ENCODE data around the gene BBOX1. TPM values are rescaled to one million over a fixed set of nuclear protein-coding genes. Genes with fewer than 3 reads are reported as not detected.

BBOX1 gene
- total RNA-seq, 2 experiments from 2014 or later: not detected

- ChIA-PET POLR2A (no interaction called here), CTCF (no interaction called here)
- intact Hi-C loops (cut with DNase I, micrococcal nuclease): no loop called here
- Mint-ChIP-seq H3K4me3 (no peak overlapping the region), H3K36me3 (ENCODE audit: low read depth) (no peaks in the 10 kb centered on the region), H3K27me3 (no peaks in the 10 kb centered on the region), H3K4me1 (ENCODE audit: low read depth) (no peaks in the 10 kb centered on the region), H3K27ac (no peak overlapping the region), H3K9me3 (peaks cover 8% of the 10 kb centered on the region)
- DNase-seq (no peak), ATAC-seq (ENCODE audit: poor library complexity) (no peak)
- no peaks in the 10 kb centered on the region for H3K4me1 ChIP-seq (ENCODE audit: insufficient read depth, low read length)
- H3K4me3 ChIP-seq (ENCODE audit: low read length): no peak overlapping the region
- TF ChIP-seq, protein P1, sequence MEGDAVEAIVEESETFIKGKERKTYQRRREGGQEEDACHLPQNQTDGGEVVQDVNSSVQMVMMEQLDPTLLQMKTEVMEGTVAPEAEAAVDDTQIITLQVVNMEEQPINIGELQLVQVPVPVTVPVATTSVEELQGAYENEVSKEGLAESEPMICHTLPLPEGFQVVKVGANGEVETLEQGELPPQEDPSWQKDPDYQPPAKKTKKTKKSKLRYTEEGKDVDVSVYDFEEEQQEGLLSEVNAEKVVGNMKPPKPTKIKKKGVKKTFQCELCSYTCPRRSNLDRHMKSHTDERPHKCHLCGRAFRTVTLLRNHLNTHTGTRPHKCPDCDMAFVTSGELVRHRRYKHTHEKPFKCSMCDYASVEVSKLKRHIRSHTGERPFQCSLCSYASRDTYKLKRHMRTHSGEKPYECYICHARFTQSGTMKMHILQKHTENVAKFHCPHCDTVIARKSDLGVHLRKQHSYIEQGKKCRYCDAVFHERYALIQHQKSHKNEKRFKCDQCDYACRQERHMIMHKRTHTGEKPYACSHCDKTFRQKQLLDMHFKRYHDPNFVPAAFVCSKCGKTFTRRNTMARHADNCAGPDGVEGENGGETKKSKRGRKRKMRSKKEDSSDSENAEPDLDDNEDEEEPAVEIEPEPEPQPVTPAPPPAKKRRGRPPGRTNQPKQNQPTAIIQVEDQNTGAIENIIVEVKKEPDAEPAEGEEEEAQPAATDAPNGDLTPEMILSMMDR (IDR thresholded peaks at IDR 0.05): no peak
- no peaks in the 10 kb centered on the region for H3K27me3 ChIP-seq (ENCODE audit: control insufficient read depth in 1 of 2, insufficient read depth in 2 of 2, low read length in 2 of 2)
- no peak overlapping the region for H3K27ac ChIP-seq (ENCODE audit: low read depth in 1 of 2, low read length in 2 of 2)
- H3K9me3 ChIP-seq (ENCODE audit: control insufficient read depth in 1 of 2, insufficient read depth in 1 of 2, low read length in 2 of 2): no peaks in the 10 kb centered on the region
- no peaks in the 10 kb centered on the region for H3K36me3 ChIP-seq (ENCODE audit: insufficient read depth, low read length)
These were observed 14.5 kb upstream of the BBOX1 start for GRCh38 chr11:27025957-27026733.

- no peak overlapping the region for H3K27ac ChIP-seq (ENCODE audit: low read depth in 1 of 2, low read length in 2 of 2)
- ATAC-seq (ENCODE audit: poor library complexity): no peak
- ChIA-PET CTCF (no interaction called here), POLR2A (no interaction called here)
- no peaks in the 10 kb centered on the region for H3K36me3 Mint-ChIP-seq (ENCODE audit: low read depth)
- DNase-seq: no peak
- H3K27ac Mint-ChIP-seq: no peak overlapping the region
- H3K27me3 Mint-ChIP-seq: no peaks in the 10 kb centered on the region
- no peak overlapping the region for H3K4me3 Mint-ChIP-seq
- no peaks in the 10 kb centered on the region for H3K4me1 Mint-ChIP-seq (ENCODE audit: low read depth)
- no peaks in the 10 kb centered on the region for H3K27me3 ChIP-seq (ENCODE audit: control insufficient read depth in 1 of 2, insufficient read depth in 2 of 2, low read length in 2 of 2)
- no peak overlapping the region for H3K4me3 ChIP-seq (ENCODE audit: low read length)
- intact Hi-C loops (cut with DNase I, micrococcal nuclease): no loop called here
- TF ChIP-seq, protein P1 (IDR thresholded peaks at IDR 0.05): no peak
- H3K4me1 ChIP-seq (ENCODE audit: insufficient read depth, low read length): no peaks in the 10 kb centered on the region
- H3K9me3 ChIP-seq (ENCODE audit: control insufficient read depth in 1 of 2, insufficient read depth in 1 of 2, low read length in 2 of 2): peaks cover 0 to 13% of the 10 kb centered on the region in 2 experiments
- peaks cover 8% of the 10 kb centered on the region for H3K9me3 Mint-ChIP-seq
- no peaks in the 10 kb centered on the region for H3K36me3 ChIP-seq (ENCODE audit: insufficient read depth, low read length)
These were observed 12.1 kb upstream of the BBOX1 start for GRCh38 chr11:27028561-27028965.

DNA sequence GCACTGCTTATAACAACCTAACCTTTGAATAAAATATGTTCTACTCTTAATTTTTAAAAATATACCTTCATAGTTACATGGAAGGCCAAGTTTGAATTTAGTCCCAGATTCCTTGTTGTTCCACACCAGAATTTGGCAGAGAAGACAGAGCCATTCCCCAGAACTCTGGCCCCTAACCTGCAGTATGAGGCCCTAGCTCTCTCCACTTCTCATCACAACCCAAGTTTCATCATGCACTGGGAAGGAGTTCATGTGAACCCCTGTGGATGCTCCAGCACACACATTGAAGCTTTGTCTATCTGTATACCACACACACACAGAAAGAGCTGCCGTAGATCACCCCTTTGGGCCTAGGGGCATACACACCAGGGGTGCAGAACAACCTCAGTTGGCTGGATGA, 10.6 kb upstream of the BBOX1 start:
- Histone ChIP-seq H3K4me1 (ENCODE audit: insufficient read depth, low read length) (no peaks in the 10 kb centered on the region), H3K27ac (ENCODE audit: low read depth in 1 of 2, low read length in 2 of 2) (no peak overlapping the region), H3K9me3 (ENCODE audit: control insufficient read depth in 1 of 2, insufficient read depth in 1 of 2, low read length in 2 of 2) (peaks cover 0 to 13% of the 10 kb centered on the region in 2 experiments), H3K4me3 (ENCODE audit: low read length) (no peak overlapping the region), H3K36me3 (ENCODE audit: insufficient read depth, low read length) (no peaks in the 10 kb centered on the region), H3K27me3 (ENCODE audit: control insufficient read depth in 1 of 2, insufficient read depth in 2 of 2, low read length in 2 of 2) (no peaks in the 10 kb centered on the region)
- Mint-ChIP-seq H3K27me3 (no peaks in the 10 kb centered on the region), H3K27ac (no peak overlapping the region), H3K36me3 (ENCODE audit: low read depth) (no peaks in the 10 kb centered on the region), H3K4me3 (no peak overlapping the region), H3K4me1 (ENCODE audit: low read depth) (no peaks in the 10 kb centered on the region), H3K9me3 (peaks cover 17% of the 10 kb centered on the region)
- ChIA-PET POLR2A (no interaction called here), CTCF (no interaction called here)
- intact Hi-C loops (cut with DNase I, micrococcal nuclease): no loop called here
- ATAC-seq (ENCODE audit: poor library complexity) (no peak), DNase-seq (no peak)
- TF ChIP-seq, protein P1 (IDR thresholded peaks at IDR 0.05): no peak
